Smooth muscle cell (in vitro differentiated cells): ENCODE measurements around the gene MIEN1. TPM values are rescaled to one million over a fixed set of nuclear protein-coding genes. Genes with fewer than 3 reads are reported as not detected.

Experiments
- DNase-seq: peaks from one replicate; lab custom pipeline; 2025; ENCODE audit not compliant: unreplicated experiment; lab: John Stamatoyannopoulos, UW
- H2AFZ ChIP-seq: fragments of 200-600 bp; sonication (generic); 2 replicates; pipeline ENCODE4 v1.6.0; 2016; ENCODE audit warnings: antibody characterized with exemption, low read depth, mild to moderate bottlenecking
- H3F3A ChIP-seq: fragments of 200-600 bp; sonication (generic); 2 replicates; pipeline ENCODE4 v1.6.0; 2017; ENCODE audit warnings: antibody characterized with exemption, low read depth
- H3K27ac ChIP-seq: fragments of 200-600 bp; sonication (generic); 2 replicates; pipeline ENCODE4 v1.5.1; 2016; ENCODE audit warnings: low read depth, mild to moderate bottlenecking
- H3K27me3 ChIP-seq: fragments of 200-600 bp; sonication (generic); 2 replicates; pipeline ENCODE4 v1.6.1; 2016; ENCODE audit warnings: low read depth, mild to moderate bottlenecking
- H3K36me3 ChIP-seq: fragments of 200-600 bp; sonication (generic); 2 replicates; pipeline ENCODE4 v1.5.1; 2016; ENCODE audit warnings: low read depth
- H3K4me1 ChIP-seq: fragments of 200-600 bp; sonication (generic); 2 replicates; pipeline ENCODE4 v1.5.1; 2016; ENCODE audit warnings: low read depth
- H3K4me2 ChIP-seq: fragments of 200-600 bp; sonication (generic); 2 replicates; pipeline ENCODE4 v1.6.0; 2016; ENCODE audit warnings: mild to moderate bottlenecking
- H3K4me3 ChIP-seq: fragments of 200-600 bp; sonication (generic); 2 replicates; pipeline ENCODE4 v1.5.1; 2016; ENCODE audit warnings: mild to moderate bottlenecking
- H3K79me2 ChIP-seq: fragments of 200-600 bp; sonication (generic); 2 replicates; pipeline ENCODE4 v1.6.0; 2016; ENCODE audit warnings: low read depth, mild to moderate bottlenecking
- H3K9ac ChIP-seq: fragments of 200-600 bp; sonication (generic); 2 replicates; pipeline ENCODE4 v1.6.0; 2016; ENCODE audit warnings: low read depth
- H3K9me3 ChIP-seq: fragments of 200-600 bp; sonication (generic); replicated peaks from 2 replicates; pipeline ENCODE4 v1.5.1; 2016; ENCODE audit warnings: low read depth
- H4K20me1 ChIP-seq: fragments of 200-600 bp; sonication (generic); 2 replicates; pipeline ENCODE4 v1.6.0; 2016; ENCODE audit warnings: low read depth
- CTCF ChIP-seq: fragments of 200-600 bp; sonication (generic); IDR thresholded peaks from 2 replicates; pipeline ENCODE4 v1.5.1; 2017; ENCODE audit warnings: borderline replicate concordance, mild to moderate bottlenecking, antibody characterized with exemption; ENCODE audit not compliant: insufficient read depth, poor library complexity, severe bottlenecking
- WGBS: methylation state at CpG from one replicate; pipeline ENCODE4 v1.1.7; 2016; ENCODE audit warnings: low lambda C conversion rate; 5-methylcytosine and 5-hydroxymethylcytosine counted together
- polyA plus RNA-seq: library from polyadenylated mRNA; unstranded; fragments of >200 nt; fragmentation: Nextera tagmentation; extraction: Ambion mirVana; gene quantifications from 2 replicates; pipeline ENCODE4 v1.2.1, GENCODE V29; 2016
- total RNA-seq: library from RNA; depleted of rRNA; stranded (reverse); fragments of >200 nt; gene quantifications from 2 replicates; pipeline ENCODE4 v1.2.3, GENCODE V29; 2014

The MIEN1 gene
- total and polyA plus RNA-seq, 2 experiments from 2014 or later, result 55.8 to 70.7 TPM

- no peak overlapping the region for H2AFZ ChIP-seq
- H3K36me3 ChIP-seq, result no peaks in the 10 kb centered on the region
- no peaks in the 10 kb centered on the region for H3K79me2 ChIP-seq
- H3K27me3 ChIP-seq, result no peaks in the 10 kb centered on the region
- H3K27ac ChIP-seq, result no peak overlapping the region
- H3K4me3 ChIP-seq, result no peak overlapping the region
- H3K4me1 ChIP-seq, result no peaks in the 10 kb centered on the region
- no peaks in the 10 kb centered on the region for H3F3A ChIP-seq
- no peak overlapping the region for H3K9ac ChIP-seq
- no peak for DNase-seq
- H4K20me1 ChIP-seq, result no peaks in the 10 kb centered on the region
- no peak for TF ChIP-seq CTCF
- over 99% methylated on average over 6 of the region's 6 CpGs for WGBS
- H3K4me2 ChIP-seq, result no peak overlapping the region
- no peaks in the 10 kb centered on the region for H3K9me3 ChIP-seq
These were observed 8.2 kb downstream of the MIEN1 start for GRCh38 chr17:39722104-39722503.

- Histone ChIP-seq H3K9ac (no peak overlapping the region), H4K20me1 (no peaks in the 10 kb centered on the region), H3K4me1 (no peaks in the 10 kb centered on the region), H3K4me2 (no peak overlapping the region), H3K9me3 (no peaks in the 10 kb centered on the region), H3K4me3 (no peak overlapping the region), H3K36me3 (no peaks in the 10 kb centered on the region), H2AFZ (no peak overlapping the region), H3F3A (no peaks in the 10 kb centered on the region), H3K79me2 (no peaks in the 10 kb centered on the region), H3K27me3 (no peaks in the 10 kb centered on the region), H3K27ac (no peak overlapping the region)
- no peak for DNase-seq
- WGBS, result 95% methylated on average over 7 of the region's 7 CpGs
- TF ChIP-seq CTCF, result no peak
These were observed 10.6 kb downstream of the MIEN1 start for GRCh38 chr17:39719563-39720355.

DNA sequence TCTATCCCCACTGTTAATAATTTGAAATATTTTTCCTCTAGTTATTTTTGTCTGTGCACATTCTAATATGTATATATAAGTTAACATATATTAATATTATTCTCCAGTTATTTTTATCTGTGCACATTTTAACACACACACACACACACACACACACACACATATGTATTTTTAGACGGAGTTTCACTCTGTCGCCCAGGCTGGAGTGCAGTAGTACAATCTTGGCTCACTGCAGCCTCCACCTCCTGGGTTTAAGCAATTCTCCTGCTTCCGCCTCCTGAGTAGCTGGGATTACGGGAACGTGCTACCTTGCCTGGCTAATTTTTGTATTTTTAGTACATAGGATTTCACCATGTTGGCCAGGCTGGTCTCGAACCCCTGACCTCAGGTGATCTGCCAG lies 12.7 kb downstream of the MIEN1 start:
- Histone ChIP-seq H3K4me2 (no peak overlapping the region), H3K27me3 (no peaks in the 10 kb centered on the region), H3K79me2 (no peaks in the 10 kb centered on the region), H3K9ac (no peak overlapping the region), H2AFZ (no peak overlapping the region), H4K20me1 (peaks cover 3% of the 10 kb centered on the region), H3K9me3 (no peaks in the 10 kb centered on the region), H3K4me1 (no peaks in the 10 kb centered on the region), H3K36me3 (no peaks in the 10 kb centered on the region), H3F3A (no peaks in the 10 kb centered on the region), H3K27ac (no peak overlapping the region), H3K4me3 (no peak overlapping the region)
- 94% methylated on average over 6 of the region's 6 CpGs for WGBS
- no peak for DNase-seq
- TF ChIP-seq CTCF, result no peak
